PC-3 (cell line): Measurements from ENCODE around the gene ATP7A. TPM values are rescaled to one million over a fixed set of nuclear protein-coding genes. Genes with fewer than 3 reads are reported as not detected.
A peak's percentile ranks its signal among the peaks of the same experiment; 100 is the strongest.
"Not testable (repeated sequence)": the region's sequence is repeated elsewhere in the genome, so short reads cannot be mapped to it uniquely, and the experiment has no call there.

Source experiments
- ATAC-seq: fragments of 200-7000 bp; cut with Tn5 transposase; 2 replicates; pipeline ENCODE4 v1.9.1; 2020; ENCODE audit warnings: mild to moderate bottlenecking, moderate library complexity
- Bru-seq: library from RNA; stranded (reverse); fragments of 400-500 nt; gene quantifications from one replicate; lab custom pipeline; 2021; lab: Mats Ljungman, UMichigan
- BruChase-seq, 2 experiments: library from RNA; stranded (reverse); fragments of 400-500 nt; gene quantifications; one replicate each; lab custom pipeline; 2021; lab: Mats Ljungman, UMichigan
- BruUV-seq: library from RNA; stranded (reverse); fragments of 400-500 nt; replicated peaks from 2 replicates; lab custom pipeline; 2021; lab: Mats Ljungman, UMichigan
- CTCF ChIA-PET: fragments of 300-600 bp; sonication (Branson Sonifier 250); formaldehyde crosslinking; loops from one replicate; lab custom pipeline; 2022; ENCODE audit warnings: antibody characterized with exemption; lab: Charles Lee
- POLR2A ChIA-PET: fragments of 300-600 bp; sonication (Branson Sonifier 250); formaldehyde crosslinking; loops from one replicate; lab custom pipeline; 2022; ENCODE audit warnings: antibody characterized with exemption; ENCODE audit not compliant: unreplicated experiment; lab: Charles Lee
- DNase-seq: peaks from one replicate; pipeline ENCODE4 v3.0.0-alpha.2; 2015
- H2AFZ ChIP-seq: fragments of 300-600 bp; sonication (generic); 2 replicates; pipeline ENCODE4 v1.6.0; 2016; ENCODE audit warnings: antibody characterized with exemption, low read length
- H3F3A ChIP-seq: fragments of 300-600 bp; sonication (generic); one replicate; pipeline ENCODE4 v1.6.0; 2017; ENCODE audit warnings: antibody characterized with exemption, low read length, control low read depth, mild to moderate bottlenecking; ENCODE audit not compliant: unreplicated experiment
- H3K27ac ChIP-seq: fragments of 300-600 bp; sonication (generic); 2 replicates; pipeline ENCODE4 v1.5.1; 2016; ENCODE audit warnings: mild to moderate bottlenecking, low read length
- H3K27me3 ChIP-seq: fragments of 300-600 bp; sonication (generic); 2 replicates; pipeline ENCODE4 v1.6.1; 2016; ENCODE audit warnings: low read length, mixed read lengths
- H3K36me3 ChIP-seq: fragments of 300-600 bp; sonication (generic); 2 replicates; pipeline ENCODE4 v1.6.1; 2016; ENCODE audit warnings: low read depth, mixed run types, low read length, mixed read lengths
- H3K4me1 ChIP-seq: fragments of 300-600 bp; sonication (generic); 2 replicates; pipeline ENCODE4 v1.5.1; 2016; ENCODE audit warnings: low read length; ENCODE audit not compliant: insufficient read depth
- H3K4me2 ChIP-seq: fragments of 300-600 bp; sonication (generic); 2 replicates; pipeline ENCODE4 v1.6.0; 2016; ENCODE audit warnings: low read length
- H3K4me3 ChIP-seq: fragments of 300-600 bp; sonication (generic); 2 replicates; pipeline ENCODE4 v1.5.1; 2016; ENCODE audit warnings: mild to moderate bottlenecking, low read length, mixed read lengths
- H3K79me2 ChIP-seq: fragments of 300-600 bp; sonication (generic); 2 replicates; pipeline ENCODE4 v1.6.1; 2017; ENCODE audit warnings: low read length, mixed read lengths
- H3K9ac ChIP-seq: fragments of 300-600 bp; sonication (generic); 2 replicates; pipeline ENCODE4 v1.6.0; 2016; ENCODE audit warnings: mild to moderate bottlenecking, low read length
- H3K9me2 ChIP-seq: fragments of 300-600 bp; sonication (generic); replicated peaks from 2 replicates; pipeline ENCODE4 v1.6.1; 2016; ENCODE audit warnings: mixed run types, low read length, mixed read lengths
- H3K9me3 ChIP-seq: fragments of 300-600 bp; sonication (generic); 2 replicates; pipeline ENCODE4 v1.6.1; 2016; ENCODE audit warnings: low read length, mixed read lengths
- H4K20me1 ChIP-seq: fragments of 300-600 bp; sonication (generic); 2 replicates; pipeline ENCODE4 v1.6.1; 2016; ENCODE audit warnings: low read length, mixed read lengths
- CTCF ChIP-seq: fragments of 300-600 bp; sonication (generic); conservative IDR thresholded peaks from 2 replicates; pipeline ENCODE4 v1.5.1; 2017; ENCODE audit warnings: antibody characterized with exemption, low read depth, mild to moderate bottlenecking, low read length
- EZH2 ChIP-seq: fragments of 300-600 bp; sonication (generic); IDR thresholded peaks from one replicate; pipeline ENCODE4 v1.6.1; 2017; ENCODE audit warnings: antibody characterized with exemption, mild to moderate bottlenecking, low read length; ENCODE audit not compliant: unreplicated experiment
- EZH2phosphoT487 ChIP-seq: fragments of 300-600 bp; sonication (generic); IDR thresholded peaks from 2 replicates; pipeline ENCODE4 v1.6.1; 2018; ENCODE audit warnings: mild to moderate bottlenecking, antibody characterized with exemption, low read length, borderline replicate concordance
- intact Hi-C: fragments of 100-400 bp; cut with micrococcal nuclease; formaldehyde crosslinking; loops from 2 replicates; pipeline ENCODE4 v1.9.0; 2023
- long read RNA-seq: library from polyadenylated mRNA; unstranded; transcript quantifications from one replicate; pipeline ENCODE4 v2.0.0, GENCODE V29; 2021; ENCODE audit not compliant: unreplicated experiment
- total RNA-seq: library from RNA; depleted of rRNA; stranded (reverse); fragments of >200 nt; gene quantifications from 2 replicates; pipeline ENCODE4 v1.2.3, GENCODE V29; 2014; rRNA removed

Gene ATP7A
- total RNA-seq (3.4 and 4.3 TPM in 2 replicates), Bru-seq, nascent RNA (percentile 52 among the genes with signal in this experiment), BruChase-seq, experiment 1, labeled RNA remaining after a 6-hour chase (percentile 80 among the genes with signal in this experiment), BruChase-seq, experiment 2, labeled RNA remaining after a 2-hour chase (percentile 78 among the genes with signal in this experiment)
- long read RNA-seq, full-length matches to known transcripts: 1 of 8 reads
- long read RNA-seq, partial matches to known transcripts: 2 of 8 reads
- long read RNA-seq, other reads (novel, unspliced or antisense): 5 of 8 reads

GRCh38 chrX:77910108-77910840 is at the start of gene ATP7A:
Gene ATP7A (plus strand): TSS chrX:77910693. CDS start chrX:77971642, 60,949 bp downstream.
- no peaks in the 10 kb centered on the region for H3K27me3 ChIP-seq

GRCh38 chrX:77875372-77875771 is 35.1 kb upstream of the ATP7A start:
- DNase-seq (no peak), ATAC-seq (no peak)
- no peaks in the 10 kb centered on the region for H4K20me1 ChIP-seq
- H3K36me3 ChIP-seq: no peaks in the 10 kb centered on the region
- CTCF ChIA-PET: no interaction called here
- H3K4me3 ChIP-seq: no peak overlapping the region
- no peak overlapping the region for H2AFZ ChIP-seq
- H3K4me2 ChIP-seq: no peak overlapping the region
- no peak overlapping the region for H3K27ac ChIP-seq
- BruUV-seq: no TSS peak
- H3F3A ChIP-seq: no peaks in the 10 kb centered on the region
- peaks cover 3% of the 10 kb centered on the region; the same call in 1 of the 2 replicates for H3K79me2 ChIP-seq
- intact Hi-C loops: no loop called here
- POLR2A ChIA-PET: no interaction called here
- H3K9me3 ChIP-seq: no peaks in the 10 kb centered on the region
- H3K9ac ChIP-seq: no peak overlapping the region
- no peaks in the 10 kb centered on the region for H3K4me1 ChIP-seq
- H3K9me2 ChIP-seq: no peaks in the 10 kb centered on the region
- no peak for TF ChIP-seq CTCF
- no peak for TF ChIP-seq EZH2
- TF ChIP-seq EZH2phosphoT487: no peak
- no peaks in the 10 kb centered on the region for H3K27me3 ChIP-seq

More at GRCh38 chrX:77910108-77910840, at the start of gene ATP7A:
- POLR2A ChIA-PET: interaction anchor here (0.6 to 0.7 kb wide), 3 partner anchors 15 to 241 kb away, joined by 3 read pairs; partner anchors contain the start of gene MAGT1
- BruUV-seq: no TSS peak
- peak within 1 kb of the TSS; percentile 99 for H3K4me2 ChIP-seq
- H3K4me3 ChIP-seq: peak within 1 kb of the TSS; percentile 96
- DNase-seq (peak; percentile 86), ATAC-seq (peak; percentile 87)
- TF ChIP-seq EZH2phosphoT487 (no peak), EZH2 (no peak), CTCF (peak; percentile 54)
- peak within 1 kb of the TSS; percentile 71 for H3K9ac ChIP-seq
- H2AFZ ChIP-seq: peak within 1 kb of the TSS; percentile 100
- no peaks in the 10 kb centered on the region for H3K9me2 ChIP-seq
- intact Hi-C loops: loop anchor here (1.0 to 2.0 kb wide), 3 partner anchors 27 to 114 kb away; no protein-coding TSS in a partner anchor
- peak within 1 kb of the TSS; percentile 39 for H3K27ac ChIP-seq
- no peaks in the 10 kb centered on the region for H3F3A ChIP-seq
- H4K20me1 ChIP-seq: no peaks in the 10 kb centered on the region
- no peaks in the 10 kb centered on the region; the same call in 1 of the 2 replicates for H3K36me3 ChIP-seq
- peaks cover 7% of the 10 kb centered on the region; the same call in 1 of the 2 replicates for H3K79me2 ChIP-seq
- CTCF ChIA-PET: interaction anchor here (0.7 to 1.6 kb wide), 3 partner anchors 115 to 120 kb away, joined by 3 to 7 read pairs (median 4); no protein-coding TSS in a partner anchor
- no peaks in the 10 kb centered on the region for H3K9me3 ChIP-seq
- peaks cover 7% of the 10 kb centered on the region for H3K4me1 ChIP-seq

GRCh38 chrX:77881418-77881817 is 29.1 kb upstream of the ATP7A start:
- ATAC-seq, H3K27me3 ChIP-seq, H3K4me1 ChIP-seq, H3K9me2 ChIP-seq, H3K36me3 ChIP-seq, H3K9ac ChIP-seq, DNase-seq, CTCF ChIA-PET, H4K20me1 ChIP-seq, POLR2A ChIA-PET, BruUV-seq, H3F3A ChIP-seq, H3K9me3 ChIP-seq, H3K4me3 ChIP-seq, H3K27ac ChIP-seq, H3K4me2 ChIP-seq, intact Hi-C loops, H2AFZ ChIP-seq: not testable (repeated sequence)
- H3K79me2 ChIP-seq: peaks cover 16% of the 10 kb centered on the region; the same call in 1 of the 2 replicates
